Thyroid gland (tissue), 4 donors: ENCODE results near the gene PARP4. TPM values are rescaled to one million over a fixed set of nuclear protein-coding genes. Genes with fewer than 3 reads are reported as not detected.
"Not testable (repeated sequence)": the region's sequence is repeated elsewhere in the genome, so short reads cannot be mapped to it uniquely, and the experiment has no call there.

Source experiments
- DNase-seq, 2 donors: peaks; one replicate each; pipeline ENCODE4 v3.0.0-alpha.2; 2019
- H3K27ac ChIP-seq, 3 donors: fragments of 200-600 bp; sonication (generic); 1 replicate in 2 of 3; 2 replicates in 1 of 3; pipeline ENCODE4 v1.5.1; 2016 to 2019; ENCODE audit warnings: mild to moderate bottlenecking in 1 of 3, moderate library complexity in 1 of 3
- H3K27me3 ChIP-seq: fragments of 200-600 bp; sonication (generic); one replicate; pipeline ENCODE4 v1.5.1; 2019
- H3K36me3 ChIP-seq, 2 donors: fragments of 200-600 bp; sonication (generic); one replicate each; pipeline ENCODE4 v1.5.1; 2016 to 2019
- H3K4me1 ChIP-seq, 2 donors: fragments of 200-600 bp; sonication (generic); one replicate each; pipeline ENCODE4 v1.5.1; 2017 to 2019
- H3K4me3 ChIP-seq, 3 donors: fragments of 200-600 bp; sonication (generic); replicated peaks in 1 of 3; 1 replicate in 2 of 3; 2 replicates in 1 of 3; pipeline ENCODE4 v1.5.1; 2016; ENCODE audit warnings: mild to moderate bottlenecking in 1 of 3
- H3K9me3 ChIP-seq: fragments of 200-600 bp; sonication (generic); one replicate; pipeline ENCODE4 v1.5.1; 2017
- POLR2A ChIP-seq, 2 donors: fragments of 450-650 bp; IDR thresholded peaks; one replicate each; pipeline ENCODE4 v1.6.1; 2017; ENCODE audit warnings: antibody characterized with exemption in 2 of 2, mild to moderate bottlenecking in 2 of 2, moderate library complexity in 1 of 2
- WGBS, 2 donors: methylation state at CpG; one replicate each; pipeline ENCODE4 v1.1.5; 2017; 5-methylcytosine and 5-hydroxymethylcytosine counted together
- intact Hi-C: fragments of 100-400 bp; cut with DNase I; formaldehyde crosslinking; loops from one replicate; pipeline ENCODE4 v1.15.1; 2023
- total RNA-seq, 4 donors: library from RNA; depleted of rRNA; stranded (reverse); fragments of >200 nt; gene quantifications; one replicate each; pipeline ENCODE4 v1.2.3, GENCODE V29; 2016
- TF ChIP-seq, protein P1 (sequence below), 6 experiments: fragments of 200-600 bp in 3 of 6; fragments of 450-650 bp in 3 of 6; sonication (generic) in 3 of 6; IDR thresholded peaks; one replicate each; pipeline ENCODE4 v1.5.1; 2016 to 2019; ENCODE audit warnings: antibody characterized with exemption in 6 of 6, mild to moderate bottlenecking in 2 of 6, inconsistent platforms in 1 of 6, moderate library complexity in 1 of 6

Gene PARP4
- total RNA-seq = 10 to 100 TPM; 52.4 to 71.8 (median 58.6) TPM

DNA sequence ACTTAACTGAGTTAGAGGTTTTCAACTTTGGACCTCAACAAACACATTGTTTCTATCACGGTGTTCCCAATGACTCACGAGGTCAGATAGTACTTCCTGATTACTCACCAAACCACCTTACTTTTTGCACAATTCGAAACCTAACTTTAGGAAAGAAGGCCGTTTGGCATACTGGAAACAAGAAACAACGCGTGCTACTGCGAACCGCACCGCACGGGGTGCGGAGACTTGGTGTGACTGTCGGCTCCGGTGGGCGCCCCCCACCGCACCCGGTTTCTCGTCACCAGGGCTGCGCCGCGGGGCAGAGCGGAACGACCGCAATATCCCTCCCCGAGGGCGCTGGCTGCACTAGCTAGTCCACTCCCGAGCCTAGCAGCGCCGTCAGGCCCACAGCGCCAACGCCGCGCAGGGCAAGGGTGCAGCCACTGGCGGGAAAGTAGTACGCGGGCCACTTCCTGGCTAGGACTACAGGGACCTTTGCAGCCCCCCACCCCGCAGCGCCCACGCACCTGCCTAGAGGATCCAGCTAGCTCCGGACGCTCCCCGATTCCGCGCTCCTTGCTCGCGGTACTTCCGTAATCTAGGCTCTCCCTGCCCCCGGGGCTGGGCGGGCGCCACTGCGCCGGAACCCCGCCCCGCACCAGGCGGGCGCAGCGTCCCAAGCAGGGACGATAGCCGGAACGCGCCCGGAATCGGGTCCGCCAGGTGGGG lies at the start of gene PARP4:
Gene PARP4, minus strand, starts transcription at position 582 of the 711 bp plus-strand sequence. CDS start 9,002 bp downstream, outside the sequence.
- 0% methylated on average over 9 to 28 of the region's 63 CpGs for WGBS, 2 donors
- Histone ChIP-seq H3K9me3 (no peaks in the 10 kb centered on the region), H3K36me3 (no peaks in the 10 kb centered on the region), H3K27me3 (no peaks in the 10 kb centered on the region), H3K27ac (peak within 1 kb of the TSS; percentile 36 to 87 (median 78)), H3K4me1 (peaks cover 4 to 12% of the 10 kb centered on the region in 2 donors), H3K4me3 (peak within 1 kb of the TSS; percentile 35 to 71 (median 70))
- TF ChIP-seq, protein P1, sequence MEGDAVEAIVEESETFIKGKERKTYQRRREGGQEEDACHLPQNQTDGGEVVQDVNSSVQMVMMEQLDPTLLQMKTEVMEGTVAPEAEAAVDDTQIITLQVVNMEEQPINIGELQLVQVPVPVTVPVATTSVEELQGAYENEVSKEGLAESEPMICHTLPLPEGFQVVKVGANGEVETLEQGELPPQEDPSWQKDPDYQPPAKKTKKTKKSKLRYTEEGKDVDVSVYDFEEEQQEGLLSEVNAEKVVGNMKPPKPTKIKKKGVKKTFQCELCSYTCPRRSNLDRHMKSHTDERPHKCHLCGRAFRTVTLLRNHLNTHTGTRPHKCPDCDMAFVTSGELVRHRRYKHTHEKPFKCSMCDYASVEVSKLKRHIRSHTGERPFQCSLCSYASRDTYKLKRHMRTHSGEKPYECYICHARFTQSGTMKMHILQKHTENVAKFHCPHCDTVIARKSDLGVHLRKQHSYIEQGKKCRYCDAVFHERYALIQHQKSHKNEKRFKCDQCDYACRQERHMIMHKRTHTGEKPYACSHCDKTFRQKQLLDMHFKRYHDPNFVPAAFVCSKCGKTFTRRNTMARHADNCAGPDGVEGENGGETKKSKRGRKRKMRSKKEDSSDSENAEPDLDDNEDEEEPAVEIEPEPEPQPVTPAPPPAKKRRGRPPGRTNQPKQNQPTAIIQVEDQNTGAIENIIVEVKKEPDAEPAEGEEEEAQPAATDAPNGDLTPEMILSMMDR (IDR thresholded peaks at IDR 0.05) = no peak
- TF ChIP-seq POLR2A (IDR thresholded peaks at IDR 0.05) = peak in 1 of 2 donors; percentile 82
- intact Hi-C loops = no loop called here
- DNase-seq = peak; percentile 75 to 82

DNA sequence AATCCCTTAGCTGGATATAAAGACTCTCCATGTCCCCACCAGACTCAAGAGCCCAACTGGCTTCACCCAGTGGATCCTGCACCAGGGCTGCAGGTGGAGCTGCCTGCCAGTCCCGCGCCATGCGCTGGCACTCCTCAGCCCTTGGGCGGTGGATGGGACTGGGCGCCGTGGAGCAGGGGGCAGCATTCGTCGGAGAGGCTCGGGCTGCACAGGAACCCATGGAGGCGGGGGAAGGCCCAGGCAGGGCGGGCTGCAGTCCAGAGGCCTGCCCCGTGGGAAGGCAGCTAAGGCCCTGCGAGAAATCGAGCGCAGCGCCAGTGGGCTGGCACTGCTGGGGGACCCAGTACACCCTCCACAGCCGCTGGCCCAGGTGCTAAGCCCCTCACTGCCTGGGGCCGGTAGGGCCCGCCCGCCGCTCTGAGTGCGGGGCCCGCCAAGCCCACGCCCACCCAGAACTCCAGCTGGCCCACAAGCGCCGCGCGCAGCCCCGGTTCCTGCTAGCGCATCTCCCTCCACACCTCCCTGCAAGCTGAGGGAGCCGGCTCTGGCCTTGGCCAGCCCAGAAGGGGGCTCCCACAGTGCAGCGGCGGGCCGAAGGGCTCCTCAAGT lies 48.1 kb upstream of the PARP4 start:
- H3K9me3 ChIP-seq, H3K27ac ChIP-seq, DNase-seq, H3K27me3 ChIP-seq, H3K4me3 ChIP-seq, H3K36me3 ChIP-seq, H3K4me1 ChIP-seq, intact Hi-C loops: not testable (repeated sequence)
- WGBS, 2 donors = 95 to 96% methylated on average over 17 to 25 of the region's 34 CpGs

DNA sequence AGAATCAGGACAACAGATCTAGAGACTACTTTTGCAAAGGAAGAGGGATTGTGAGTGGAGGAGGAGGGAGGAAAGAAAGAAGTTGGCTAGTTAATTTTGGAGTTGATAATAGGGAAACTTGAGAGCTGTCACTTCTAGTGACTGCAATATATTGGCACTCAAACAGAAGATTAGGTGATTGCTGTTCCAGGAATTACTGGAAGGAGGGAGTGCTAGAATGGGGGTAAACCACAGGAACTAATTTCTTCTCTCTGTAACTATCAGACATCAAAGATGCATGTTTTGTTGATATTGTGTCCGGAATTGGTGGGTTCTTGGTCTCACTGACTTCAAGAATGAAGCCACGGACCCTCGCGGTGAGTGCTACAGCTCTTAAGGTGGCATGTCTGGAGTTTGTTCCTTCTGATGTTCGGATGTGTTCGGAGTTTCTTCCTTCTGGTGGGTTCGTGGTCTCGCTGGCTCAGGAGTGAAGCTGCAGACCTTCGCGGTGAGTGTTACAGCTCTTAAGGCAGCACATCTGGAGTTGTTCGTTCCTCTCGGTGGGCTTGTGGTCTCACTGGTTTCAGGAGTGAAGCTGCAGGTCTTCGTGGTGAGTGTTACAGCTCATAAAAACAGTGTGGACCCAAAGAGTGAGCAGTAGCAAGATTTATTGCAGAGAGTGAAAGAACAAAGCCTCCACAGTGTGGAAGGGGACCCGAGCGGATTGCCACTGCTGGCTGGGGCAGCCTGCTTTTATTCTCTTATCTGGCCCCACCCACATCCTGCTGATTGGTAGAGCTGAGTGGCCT lies 47.0 kb upstream of the PARP4 start:
- H3K4me1 ChIP-seq, H3K27ac ChIP-seq, H3K27me3 ChIP-seq, intact Hi-C loops, DNase-seq, H3K9me3 ChIP-seq, H3K36me3 ChIP-seq, H3K4me3 ChIP-seq: not testable (repeated sequence)
- 84 to 88% methylated on average over 15 of the region's 15 CpGs for WGBS, 2 donors

DNA sequence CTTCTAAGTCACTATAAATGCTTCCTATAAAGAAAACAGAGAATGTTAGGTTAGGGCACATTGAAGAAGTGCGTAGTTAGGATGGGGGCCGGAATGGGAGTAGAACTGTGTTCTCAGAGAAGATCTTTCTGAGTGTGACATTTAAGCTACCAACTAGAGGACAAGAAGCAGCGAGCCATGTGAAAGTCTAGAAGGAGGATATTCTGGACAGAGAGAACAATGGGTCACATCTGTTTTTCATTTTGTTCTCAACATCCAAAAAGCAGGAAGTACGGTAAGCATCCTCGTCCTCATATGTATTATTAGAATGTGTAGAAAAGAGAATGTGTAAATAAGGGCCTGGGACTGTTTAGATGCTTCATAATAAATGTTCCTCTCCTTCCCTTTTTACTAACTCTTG lies 44.5 kb upstream of the PARP4 start:
- Histone ChIP-seq H3K27ac (no peak overlapping the region), H3K27me3 (no peaks in the 10 kb centered on the region), H3K9me3 (no peaks in the 10 kb centered on the region), H3K4me1 (no peaks in the 10 kb centered on the region), H3K4me3 (no peak overlapping the region), H3K36me3 (no peaks in the 10 kb centered on the region)
- no peak for TF ChIP-seq POLR2A (IDR thresholded peaks at IDR 0.05)
- TF ChIP-seq, protein P1 (IDR thresholded peaks at IDR 0.05) = no peak
- DNase-seq = no peak
- intact Hi-C loops = no loop called here
- 68 to 78% methylated on average over 5 of the region's 5 CpGs for WGBS, 2 donors

DNA sequence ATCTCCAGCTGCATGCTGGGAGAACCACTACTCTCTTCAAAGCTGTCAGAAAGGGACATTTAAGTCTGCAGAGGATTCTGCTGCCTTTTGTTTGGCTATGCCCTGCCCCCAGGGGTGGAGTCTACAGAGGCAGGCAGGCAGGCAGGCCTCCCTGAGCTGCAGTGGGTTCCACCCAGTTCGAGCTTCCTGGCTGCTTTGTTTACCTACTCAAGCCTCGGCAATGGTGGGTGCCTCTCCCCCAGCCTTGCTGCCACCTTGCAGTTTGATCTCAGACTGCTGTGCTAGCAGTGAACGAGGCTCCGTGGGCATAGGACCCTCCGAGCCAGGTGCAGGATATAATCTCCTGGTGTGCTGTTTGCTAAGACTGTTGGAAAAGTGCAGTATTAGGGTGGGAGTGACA lies 41.3 kb upstream of the PARP4 start:
- intact Hi-C loops = not testable (repeated sequence)

DNA sequence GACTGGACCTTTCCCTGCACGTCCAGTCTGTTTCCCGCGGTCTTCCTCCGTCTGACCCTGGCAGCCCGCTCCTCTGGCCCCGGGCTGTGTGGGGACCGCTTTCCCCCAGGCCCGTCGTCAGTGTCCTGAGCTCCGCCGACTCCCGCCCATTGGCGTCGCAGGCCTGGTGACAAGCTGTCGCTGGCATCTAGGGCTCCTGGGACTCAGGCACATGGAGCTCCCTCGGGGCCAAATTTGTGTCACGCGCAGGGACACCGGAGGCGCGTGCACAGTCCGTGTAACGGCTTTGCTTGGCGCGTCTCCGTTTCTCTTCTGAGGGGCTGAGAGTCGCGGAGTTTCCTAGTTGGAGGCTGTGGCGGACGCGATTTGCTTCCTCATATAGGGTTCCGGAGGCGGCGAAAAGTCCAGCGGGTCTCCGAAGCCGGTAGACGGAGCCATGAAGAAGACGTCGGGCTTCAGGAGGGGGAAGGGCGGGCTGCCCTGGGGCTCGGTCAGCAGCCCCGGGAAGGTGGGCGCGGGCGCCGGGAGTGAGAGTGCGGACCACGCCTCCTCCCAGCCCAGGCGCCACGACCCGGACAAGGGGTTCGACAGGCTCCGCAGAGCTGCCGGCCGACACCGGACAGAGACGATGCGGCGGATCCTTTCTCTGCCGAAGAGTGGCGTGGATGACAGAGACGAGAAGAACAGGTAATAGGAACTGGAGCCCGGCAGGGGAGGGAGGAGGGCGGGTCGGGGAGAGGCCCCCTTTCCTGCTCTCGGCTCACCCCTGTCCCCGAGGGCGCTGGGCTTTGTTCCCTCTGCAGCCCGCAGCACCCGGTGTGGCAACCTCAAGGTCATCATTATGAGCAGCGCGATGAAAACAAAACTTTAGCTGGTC lies 29.1 kb upstream of the PARP4 start:
- 6 to 7% methylated on average over 37 of the region's 73 CpGs for WGBS, 2 donors
- H3K4me1 ChIP-seq, H3K27me3 ChIP-seq, H3K9me3 ChIP-seq, H3K36me3 ChIP-seq, intact Hi-C loops, H3K27ac ChIP-seq: not testable (repeated sequence)
- H3K4me3 ChIP-seq = peak overlapping the region in 2 of 3 donors; percentile 26 to 27
- DNase-seq = peak; percentile 15 to 16

More for the DNA sequence above, 41.3 kb upstream of the PARP4 start:
- H3K4me1 ChIP-seq, H3K9me3 ChIP-seq, H3K4me3 ChIP-seq, DNase-seq, H3K27ac ChIP-seq, H3K27me3 ChIP-seq, H3K36me3 ChIP-seq: not testable (repeated sequence)
- WGBS, 2 donors = 86 to 94% methylated on average over 5 of the region's 5 CpGs
